B cell (primary cell): Measurements from ENCODE around the gene SNAPC4. TPM values are rescaled to one million over a fixed set of nuclear protein-coding genes. Genes with fewer than 3 reads are reported as not detected.

Experiments
- ATAC-seq: fragments of 200-7000 bp; cut with Tn5 transposase; one replicate; pipeline ENCODE4 v1.10.0; 2021; ENCODE audit warnings: low read depth, mild to moderate bottlenecking, moderate number of reproducible peaks, moderate library complexity
- CTCF ChIA-PET: fragments of 350-600 bp; sonication (Branson Sonifier 250); formaldehyde crosslinking; loops from one replicate; lab custom pipeline; 2021; ENCODE audit warnings: antibody characterized with exemption, inconsistent platforms; lab: Charles Lee
- POLR2A ChIA-PET: fragments of 350-600 bp; sonication (Branson Sonifier 250); formaldehyde crosslinking; loops from one replicate; lab custom pipeline; 2021; ENCODE audit warnings: antibody characterized with exemption; lab: Charles Lee
- DNase-seq: peaks from one replicate; pipeline ENCODE4 v3.0.0; 2013
- H2AFZ ChIP-seq: 2 replicates; pipeline ENCODE4 v1.6.1; 2012; ENCODE audit warnings: mild to moderate bottlenecking, low read depth, low read length; ENCODE audit not compliant: insufficient read depth, poor library complexity, severe bottlenecking
- H3K27ac ChIP-seq, 2 donors: 1 replicate in 1 of 2; 2 replicates in 1 of 2; pipeline ENCODE4 v1.5.1; 2012 to 2013; ENCODE audit warnings: low read length in 2 of 2, mild to moderate bottlenecking in 2 of 2, moderate library complexity in 1 of 2
- H3K27me3 ChIP-seq, 4 experiments: fragments of 200-600 bp in 1 of 4; sonication (generic) in 1 of 4; replicated peaks in 1 of 4; 1 replicate in 2 of 4; 2 replicates in 2 of 4; pipeline versions ENCODE4 v1.6.1 to v1.7.0; 2013 to 2016; ENCODE audit warnings: low read length in 3 of 4, mild to moderate bottlenecking in 2 of 4, mixed read lengths in 1 of 4, moderate library complexity in 1 of 4; ENCODE audit not compliant: insufficient read depth in 4 of 4, control insufficient read depth in 3 of 4; ENCODE audit errors: control extremely low read depth in 1 of 4
- H3K36me3 ChIP-seq, 2 experiments: replicated peaks in 1 of 2; 1 replicate in 1 of 2; 2 replicates in 1 of 2; pipeline versions ENCODE4 v1.6.1 to v1.7.1; 2013; ENCODE audit warnings: low read length in 1 of 2; ENCODE audit not compliant: insufficient read depth in 2 of 2, control insufficient read depth in 1 of 2; ENCODE audit errors: control extremely low read depth in 1 of 2, extremely low read depth in 1 of 2
- H3K4me1 ChIP-seq, 2 donors: fragments of 200-600 bp in 1 of 2; sonication (generic) in 1 of 2; 1 replicate in 1 of 2; 2 replicates in 1 of 2; pipeline versions ENCODE4 v1.5.1 to v1.6.1; 2013 to 2017; ENCODE audit warnings: low read length in 2 of 2; ENCODE audit not compliant: control insufficient read depth in 2 of 2, insufficient read depth in 2 of 2
- H3K4me2 ChIP-seq: replicated peaks from 2 replicates; pipeline ENCODE3; 2012; ENCODE audit warnings: mild to moderate bottlenecking, low read depth, low read length; ENCODE audit not compliant: poor library complexity, severe bottlenecking
- H3K4me3 ChIP-seq, 5 experiments: fragments of 200-600 bp in 1 of 5; sonication (generic) in 1 of 5; 1 replicate in 3 of 5; 2 replicates in 2 of 5; pipeline versions ENCODE4 v1.5.1 to v1.7.0; 2011 to 2016; ENCODE audit warnings: low read length in 4 of 5, mild to moderate bottlenecking in 4 of 5, low read depth in 2 of 5, control low read depth in 1 of 5, moderate library complexity in 1 of 5; ENCODE audit not compliant: insufficient read depth in 1 of 5; ENCODE audit errors: control extremely low read depth in 1 of 5, extremely low read depth in 1 of 5
- H3K79me2 ChIP-seq: fragments of 200-600 bp; sonication (generic); one replicate; pipeline ENCODE4 v1.6.0; 2016; ENCODE audit warnings: low read length; ENCODE audit not compliant: control insufficient read depth, insufficient read depth
- H3K9ac ChIP-seq: fragments of 200-600 bp; sonication (generic); 2 replicates; pipeline ENCODE4 v1.6.1; 2017; ENCODE audit warnings: mild to moderate bottlenecking, low read length, moderate library complexity
- H3K9me3 ChIP-seq, 3 donors: one replicate each; pipeline versions ENCODE4 v1.6.1 to v1.7.1; 2013; ENCODE audit warnings: low read length in 2 of 3; ENCODE audit not compliant: control insufficient read depth in 2 of 3, insufficient read depth in 1 of 3; ENCODE audit errors: control extremely low read depth in 1 of 3
- H4K20me1 ChIP-seq: 2 replicates; pipeline ENCODE4 v1.6.0; 2012; ENCODE audit warnings: mild to moderate bottlenecking, low read length; ENCODE audit not compliant: insufficient read depth, control insufficient read depth, poor library complexity, severe bottlenecking
- H3K27ac Mint-ChIP-seq: one replicate; pipeline ENCODE4 v1.8.0; 2021; ENCODE audit warnings: mixed read lengths
- H3K27me3 Mint-ChIP-seq: one replicate; pipeline ENCODE4 v1.8.0; 2021; ENCODE audit warnings: mixed read lengths
- H3K4me1 Mint-ChIP-seq: one replicate; pipeline ENCODE4 v1.8.0; 2021; ENCODE audit warnings: mixed read lengths
- H3K4me3 Mint-ChIP-seq: one replicate; pipeline ENCODE4 v1.8.0; 2021; ENCODE audit warnings: mixed read lengths
- H3K9me3 Mint-ChIP-seq: one replicate; pipeline ENCODE4 v1.8.0; 2022; ENCODE audit warnings: mixed read lengths; ENCODE audit not compliant: insufficient read depth
- EZH2 ChIP-seq: IDR thresholded peaks from 2 replicates; pipeline ENCODE4 v1.6.1; 2012; ENCODE audit warnings: borderline replicate concordance, low read depth, mild to moderate bottlenecking, moderate library complexity, low read length; ENCODE audit not compliant: insufficient read depth, poor library complexity, severe bottlenecking
- WGBS: methylation state at CpG from one replicate; pipeline ENCODE4 v1.1.5; 2013; ENCODE audit warnings: missing lambda C conversion rate; ENCODE audit not compliant: insufficient coverage; 5-methylcytosine and 5-hydroxymethylcytosine counted together
- intact Hi-C: fragments of 100-400 bp; cut with micrococcal nuclease; formaldehyde crosslinking; loops from one replicate; pipeline ENCODE4 v1.10.0; 2022
- polyA plus RNA-seq: library from polyadenylated mRNA; depleted of rRNA; stranded (reverse); fragments of >200 nt; gene quantifications from 2 replicates; pipeline ENCODE4 v1.2.3, GENCODE V29; 2012
- total RNA-seq, 2 donors: library from RNA; stranded (reverse); fragments of 120-200 nt in 1 of 2; gene quantifications; 1 replicate in 1 of 2; 2 replicates in 1 of 2; pipeline versions ENCODE4 v1.2.3 to v1.2.4, GENCODE V29; 2013 to 2022
- TF ChIP-seq, protein P1 (sequence below): fragments of 200-600 bp; IDR thresholded peaks from one replicate; pipeline ENCODE4 v1.8.0; 2022; ENCODE audit warnings: antibody characterized with exemption, mild to moderate bottlenecking

Gene SNAPC4
- total and polyA plus RNA-seq, 2 donors (not counting 1 experiment from before 2014, with no cell fraction given) = 13.1 to 15.6 TPM

DNA sequence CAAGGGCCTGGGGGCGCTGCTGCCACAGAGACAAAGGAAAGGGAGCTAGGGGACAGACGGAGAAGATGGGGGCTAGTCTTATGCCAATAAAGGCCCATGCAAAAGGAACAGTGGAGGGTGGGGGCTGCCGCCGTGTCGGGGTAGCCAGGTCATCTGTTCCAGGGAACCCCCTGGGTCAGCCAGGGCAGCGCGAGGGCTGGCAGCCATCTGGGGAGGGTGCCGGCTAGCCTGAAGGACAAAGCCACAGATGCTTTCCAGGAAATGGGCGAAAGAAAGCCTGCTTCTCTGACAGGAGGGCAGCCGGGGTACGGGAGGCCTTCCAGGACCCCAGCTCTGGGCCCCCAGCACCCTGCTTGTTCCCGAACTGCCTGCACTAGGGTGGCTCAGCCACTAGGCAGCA lies 24.9 kb downstream of the SNAPC4 start:
- intact Hi-C loops = no loop called here
- H3K27me3 ChIP-seq = peaks cover 0 to 6% (median 0%) of the 10 kb centered on the region in 4 experiments
- no peaks in the 10 kb centered on the region for H3K36me3 ChIP-seq
- 95% methylated on average over 12 of the region's 12 CpGs for WGBS
- TF ChIP-seq, protein P1, sequence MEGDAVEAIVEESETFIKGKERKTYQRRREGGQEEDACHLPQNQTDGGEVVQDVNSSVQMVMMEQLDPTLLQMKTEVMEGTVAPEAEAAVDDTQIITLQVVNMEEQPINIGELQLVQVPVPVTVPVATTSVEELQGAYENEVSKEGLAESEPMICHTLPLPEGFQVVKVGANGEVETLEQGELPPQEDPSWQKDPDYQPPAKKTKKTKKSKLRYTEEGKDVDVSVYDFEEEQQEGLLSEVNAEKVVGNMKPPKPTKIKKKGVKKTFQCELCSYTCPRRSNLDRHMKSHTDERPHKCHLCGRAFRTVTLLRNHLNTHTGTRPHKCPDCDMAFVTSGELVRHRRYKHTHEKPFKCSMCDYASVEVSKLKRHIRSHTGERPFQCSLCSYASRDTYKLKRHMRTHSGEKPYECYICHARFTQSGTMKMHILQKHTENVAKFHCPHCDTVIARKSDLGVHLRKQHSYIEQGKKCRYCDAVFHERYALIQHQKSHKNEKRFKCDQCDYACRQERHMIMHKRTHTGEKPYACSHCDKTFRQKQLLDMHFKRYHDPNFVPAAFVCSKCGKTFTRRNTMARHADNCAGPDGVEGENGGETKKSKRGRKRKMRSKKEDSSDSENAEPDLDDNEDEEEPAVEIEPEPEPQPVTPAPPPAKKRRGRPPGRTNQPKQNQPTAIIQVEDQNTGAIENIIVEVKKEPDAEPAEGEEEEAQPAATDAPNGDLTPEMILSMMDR = no peak
- TF ChIP-seq EZH2 = no peak
- H3K79me2 ChIP-seq = no peaks in the 10 kb centered on the region
- DNase-seq (no peak), ATAC-seq (no peak)
- H3K4me2 ChIP-seq = no peak overlapping the region
- no peak overlapping the region for H3K4me3 ChIP-seq
- no peaks in the 10 kb centered on the region for H4K20me1 ChIP-seq
- no peak overlapping the region for H3K27ac ChIP-seq
- H3K4me1 Mint-ChIP-seq = peaks cover 8% of the 10 kb centered on the region
- H3K9ac ChIP-seq = no peak overlapping the region
- H3K27ac Mint-ChIP-seq = no peak overlapping the region
- no peak overlapping the region for H3K4me3 Mint-ChIP-seq
- CTCF ChIA-PET = no interaction called here
- no peaks in the 10 kb centered on the region for H3K27me3 Mint-ChIP-seq
- no peaks in the 10 kb centered on the region for H3K9me3 Mint-ChIP-seq
- H3K9me3 ChIP-seq = no peaks in the 10 kb centered on the region
- peaks cover 14 to 17% of the 10 kb centered on the region in 2 donors for H3K4me1 ChIP-seq
- no peak overlapping the region for H2AFZ ChIP-seq
- POLR2A ChIA-PET = no interaction called here

DNA sequence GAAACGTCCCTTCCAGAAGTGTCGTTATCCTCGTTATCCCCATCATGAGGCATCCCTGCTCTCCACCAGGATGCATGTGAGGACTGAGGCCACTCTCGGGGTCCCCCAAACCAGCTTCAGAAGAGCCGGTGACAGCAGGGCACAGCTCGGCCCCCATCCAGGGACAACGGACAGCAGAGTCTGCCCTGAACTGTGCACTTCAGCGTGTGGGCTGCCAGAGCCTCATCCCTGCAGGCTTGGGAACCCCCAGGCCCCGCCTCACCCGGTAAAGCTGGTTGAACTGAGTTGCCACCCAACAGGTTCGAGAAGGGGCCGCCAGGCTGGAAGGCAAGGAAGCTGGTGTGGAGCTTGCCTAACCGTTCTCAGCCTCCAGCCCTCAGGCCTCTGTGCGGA lies 25.8 kb downstream of the SNAPC4 start:
- Histone ChIP-seq H3K9me3 (no peaks in the 10 kb centered on the region), H3K36me3 (no peaks in the 10 kb centered on the region), H3K4me1 (peaks cover 14 to 17% of the 10 kb centered on the region in 2 donors), H3K27me3 (peaks cover 0 to 6% (median 0%) of the 10 kb centered on the region in 4 experiments), H4K20me1 (no peaks in the 10 kb centered on the region), H3K9ac (no peak overlapping the region), H3K79me2 (no peaks in the 10 kb centered on the region), H2AFZ (no peak overlapping the region), H3K4me2 (no peak overlapping the region), H3K27ac (no peak overlapping the region), H3K4me3 (no peak overlapping the region)
- Mint-ChIP-seq H3K27ac (no peak overlapping the region), H3K9me3 (no peaks in the 10 kb centered on the region), H3K27me3 (no peaks in the 10 kb centered on the region), H3K4me1 (peaks cover 8% of the 10 kb centered on the region), H3K4me3 (no peak overlapping the region)
- 90% methylated on average over 14 of the region's 14 CpGs for WGBS
- ChIA-PET CTCF (no interaction called here), POLR2A (no interaction called here)
- no peak for ATAC-seq
- intact Hi-C loops = no loop called here
- TF ChIP-seq, protein P1 = no peak
- DNase-seq = no peak
